Measurements from ENCODE around the gene KIF16B.

Gene KIF16B

GRCh38 chr20:16292226-16292880 is 280.9 kb downstream of the KIF16B start:
- DNase-seq (ENCODE audit: insufficient read length, low spot score) (no peak), FAIRE-seq (no peak)
- TF ChIP-seq CTCF (IDR thresholded peaks at IDR 0.05; ENCODE audit: insufficient read depth, missing control alignments): no peak

- no peak for TF ChIP-seq CTCF (IDR thresholded peaks at IDR 0.05; ENCODE audit: insufficient read depth, missing control alignments)
- DNase-seq (ENCODE audit: insufficient read length, low spot score): no peak
- FAIRE-seq: no peak
Measured at GRCh38 chr20:16290358-16290757, 282.9 kb downstream of the KIF16B start.

- FAIRE-seq: no peak
- no peak for DNase-seq (ENCODE audit: insufficient read length, low spot score)
- no peak for TF ChIP-seq CTCF (IDR thresholded peaks at IDR 0.05; ENCODE audit: insufficient read depth, missing control alignments)
Measured at GRCh38 chr20:16287776-16288175, 285.5 kb downstream of the KIF16B start.

GRCh38 chr20:16286601-16287000 is 286.6 kb downstream of the KIF16B start:
- no peak for FAIRE-seq
- no peak for DNase-seq (ENCODE audit: insufficient read length, low spot score)
- no peak for TF ChIP-seq CTCF (IDR thresholded peaks at IDR 0.05; ENCODE audit: insufficient read depth, missing control alignments)

- no peak for FAIRE-seq
- TF ChIP-seq CTCF (IDR thresholded peaks at IDR 0.05; ENCODE audit: insufficient read depth, missing control alignments): no peak
- DNase-seq (ENCODE audit: insufficient read length, low spot score): no peak
Measured at GRCh38 chr20:16284385-16285100, 288.7 kb downstream of the KIF16B start.

- DNase-seq (ENCODE audit: insufficient read length, low spot score) (no peak), FAIRE-seq (no peak)
- no peak for TF ChIP-seq CTCF (IDR thresholded peaks at IDR 0.05; ENCODE audit: insufficient read depth, missing control alignments)
Measured at GRCh38 chr20:16283978-16284377, 289.3 kb downstream of the KIF16B start.

GRCh38 chr20:16283307-16283706 is 289.9 kb downstream of the KIF16B start:
- no peak for TF ChIP-seq CTCF (IDR thresholded peaks at IDR 0.05; ENCODE audit: insufficient read depth, missing control alignments)
- DNase-seq (ENCODE audit: insufficient read length, low spot score) (no peak), FAIRE-seq (no peak)
